CD8-positive, alpha-beta memory T cell (primary cell): ENCODE measurements around the gene UNC13C. TPM values are rescaled to one million over a fixed set of nuclear protein-coding genes. Genes with fewer than 3 reads are reported as not detected.
A peak's percentile ranks its signal among the peaks of the same experiment; 100 is the strongest.
"Not testable (repeated sequence)": the region's sequence is repeated elsewhere in the genome, so short reads cannot be mapped to it uniquely, and the experiment has no call there.

Experiments
- CTCF ChIA-PET: fragments of 350-600 bp; sonication (Branson Sonifier 250); formaldehyde crosslinking; loops from one replicate; lab custom pipeline; 2021; ENCODE audit warnings: antibody characterized with exemption; lab: Charles Lee
- POLR2A ChIA-PET: fragments of 350-600 bp; sonication (Branson Sonifier 250); formaldehyde crosslinking; loops from one replicate; lab custom pipeline; 2021; ENCODE audit warnings: antibody characterized with exemption; lab: Charles Lee
- DNase-seq, 5 donors: peaks; one replicate each; pipeline versions ENCODE4 v3.0.0 to v3.0.0-alpha.2; 2020 to 2022; ENCODE audit warnings: mixed read lengths in 1 of 5
- H3K27ac ChIP-seq: one replicate; pipeline ENCODE4 v1.7.0; 2013; ENCODE audit warnings: low read depth, mild to moderate bottlenecking, low read length, moderate library complexity
- H3K27me3 ChIP-seq: 2 replicates; pipeline ENCODE4 v1.7.0; 2013; ENCODE audit warnings: low read length, mild to moderate bottlenecking; ENCODE audit not compliant: insufficient read depth, poor library complexity, severe bottlenecking
- H3K36me3 ChIP-seq: 2 replicates; pipeline ENCODE4 v1.7.0; 2013; ENCODE audit warnings: mild to moderate bottlenecking, low read length, moderate library complexity; ENCODE audit not compliant: insufficient read depth
- H3K4me1 ChIP-seq: 2 replicates; pipeline ENCODE4 v1.7.0; 2013; ENCODE audit warnings: mild to moderate bottlenecking, low read length, moderate library complexity; ENCODE audit not compliant: insufficient read depth
- H3K4me3 ChIP-seq: 2 replicates; pipeline ENCODE4 v1.7.0; 2013; ENCODE audit warnings: mild to moderate bottlenecking, low read length
- H3K9me3 ChIP-seq: 2 replicates; pipeline ENCODE4 v1.7.0; 2013; ENCODE audit warnings: mild to moderate bottlenecking, low read length
- H3K27ac Mint-ChIP-seq, 8 donors: one replicate each; pipeline ENCODE4 v1.8.0; 2020 to 2021; ENCODE audit warnings: mixed read lengths in 8 of 8, mild to moderate bottlenecking in 6 of 8, inconsistent platforms in 3 of 8, moderate library complexity in 3 of 8
- H3K27me3 Mint-ChIP-seq, 2 donors: one replicate each; pipeline ENCODE4 v1.8.0; 2020 to 2021; ENCODE audit warnings: mixed read lengths in 2 of 2, mild to moderate bottlenecking in 1 of 2, moderate library complexity in 1 of 2
- H3K36me3 Mint-ChIP-seq, 3 donors: one replicate each; pipeline ENCODE4 v1.8.0; 2020 to 2021; ENCODE audit warnings: mixed read lengths in 3 of 3, inconsistent platforms in 1 of 3, mild to moderate bottlenecking in 1 of 3
- H3K4me1 Mint-ChIP-seq, 3 donors: one replicate each; pipeline ENCODE4 v1.8.0; 2020 to 2021; ENCODE audit warnings: mixed read lengths in 3 of 3, inconsistent platforms in 1 of 3, mild to moderate bottlenecking in 1 of 3
- H3K4me3 Mint-ChIP-seq, 7 donors: one replicate each; pipeline ENCODE4 v1.8.0; 2020 to 2021; ENCODE audit warnings: mixed read lengths in 7 of 7, mild to moderate bottlenecking in 6 of 7, moderate library complexity in 4 of 7, inconsistent platforms in 2 of 7
- H3K9me3 Mint-ChIP-seq, 5 donors: one replicate each; pipeline ENCODE4 v1.8.0; 2020 to 2022; ENCODE audit warnings: mixed read lengths in 5 of 5, mild to moderate bottlenecking in 3 of 5, moderate library complexity in 2 of 5, inconsistent platforms in 1 of 5
- polyA plus RNA-seq: library from polyadenylated mRNA; unstranded; fragments of 300-500 nt; fragmentation: Illumina TruSeq; gene quantifications from one replicate; pipeline ENCODE4 v1.2.3, GENCODE V29; 2021
- total RNA-seq, 2 experiments: library from RNA; stranded (reverse); gene quantifications; one replicate each; pipeline ENCODE4 v1.2.3, GENCODE V29; 2021

Gene UNC13C
- total and polyA plus RNA-seq, 3 experiments from 2014 or later = not detected

- H3K4me3 ChIP-seq, H3K27me3 Mint-ChIP-seq, H3K27ac Mint-ChIP-seq, H3K9me3 ChIP-seq, H3K4me1 Mint-ChIP-seq, H3K4me1 ChIP-seq, POLR2A ChIA-PET, H3K36me3 Mint-ChIP-seq, H3K36me3 ChIP-seq, CTCF ChIA-PET, H3K27ac ChIP-seq, H3K27me3 ChIP-seq, H3K4me3 Mint-ChIP-seq: not testable (repeated sequence)
- peak in 1 of 5 donors; percentile 0 for DNase-seq
- peaks cover 24 to 35% (median 31%) of the 10 kb centered on the region in 5 donors for H3K9me3 Mint-ChIP-seq
These were observed 472.0 kb downstream of the UNC13C start for GRCh38 chr15:54450288-54450687.

- Histone ChIP-seq H3K4me3 (no peak overlapping the region), H3K4me1 (no peaks in the 10 kb centered on the region), H3K36me3 (no peaks in the 10 kb centered on the region), H3K9me3 (no peaks in the 10 kb centered on the region), H3K27ac (no peak overlapping the region), H3K27me3 (no peaks in the 10 kb centered on the region)
- Mint-ChIP-seq H3K4me1 (no peaks in the 10 kb centered on the region), H3K27ac (no peak overlapping the region), H3K9me3 (peaks cover 29 to 48% (median 30%) of the 10 kb centered on the region in 5 donors), H3K4me3 (no peak overlapping the region), H3K27me3 (peaks cover 0 to 1% of the 10 kb centered on the region in 2 donors), H3K36me3 (no peaks in the 10 kb centered on the region)
- no peak for DNase-seq
- CTCF ChIA-PET = no interaction called here
- POLR2A ChIA-PET = no interaction called here
These were observed 478.2 kb downstream of the UNC13C start for GRCh38 chr15:54456413-54456812.

- no peak overlapping the region for H3K4me3 ChIP-seq
- no peak for DNase-seq
- ChIA-PET CTCF (no interaction called here), POLR2A (no interaction called here)
- no peak overlapping the region for H3K4me3 Mint-ChIP-seq
- H3K27ac Mint-ChIP-seq = no peak overlapping the region
- H3K4me1 ChIP-seq = no peaks in the 10 kb centered on the region
- no peaks in the 10 kb centered on the region for H3K9me3 ChIP-seq
- H3K27me3 Mint-ChIP-seq = no peaks in the 10 kb centered on the region
- H3K4me1 Mint-ChIP-seq = no peaks in the 10 kb centered on the region
- H3K27ac ChIP-seq = no peak overlapping the region
- H3K36me3 Mint-ChIP-seq = no peaks in the 10 kb centered on the region
- no peaks in the 10 kb centered on the region for H3K36me3 ChIP-seq
- H3K27me3 ChIP-seq = no peaks in the 10 kb centered on the region
- H3K9me3 Mint-ChIP-seq = peaks cover 10 to 31% (median 14%) of the 10 kb centered on the region in 5 donors
These were observed 484.3 kb downstream of the UNC13C start for GRCh38 chr15:54462511-54462913.

- H3K36me3 Mint-ChIP-seq = peaks cover 0 to 3% (median 0%) of the 10 kb centered on the region in 3 donors
- no peaks in the 10 kb centered on the region for H3K9me3 ChIP-seq
- H3K27ac Mint-ChIP-seq = no peak overlapping the region
- H3K27me3 Mint-ChIP-seq = peaks cover 0 to 1% of the 10 kb centered on the region in 2 donors
- POLR2A ChIA-PET = no interaction called here
- H3K4me3 ChIP-seq = no peak overlapping the region
- CTCF ChIA-PET = no interaction called here
- DNase-seq = no peak
- peaks cover 0 to 19% (median 5%) of the 10 kb centered on the region in 5 donors for H3K9me3 Mint-ChIP-seq
- no peak overlapping the region for H3K27ac ChIP-seq
- no peaks in the 10 kb centered on the region for H3K27me3 ChIP-seq
- H3K4me1 ChIP-seq = no peaks in the 10 kb centered on the region
- H3K36me3 ChIP-seq = no peaks in the 10 kb centered on the region
- H3K4me1 Mint-ChIP-seq = no peaks in the 10 kb centered on the region
- H3K4me3 Mint-ChIP-seq = no peak overlapping the region
These were observed 503.6 kb downstream of the UNC13C start for GRCh38 chr15:54481819-54482218.

- Mint-ChIP-seq H3K27ac (no peak overlapping the region), H3K27me3 (peaks cover 0 to 1% of the 10 kb centered on the region in 2 donors), H3K36me3 (peaks cover 0 to 3% (median 0%) of the 10 kb centered on the region in 3 donors), H3K4me1 (no peaks in the 10 kb centered on the region), H3K9me3 (peaks cover 0 to 19% (median 5%) of the 10 kb centered on the region in 5 donors), H3K4me3 (no peak overlapping the region)
- POLR2A ChIA-PET = no interaction called here
- Histone ChIP-seq H3K27me3 (no peaks in the 10 kb centered on the region), H3K4me3 (no peak overlapping the region), H3K9me3 (no peaks in the 10 kb centered on the region), H3K4me1 (no peaks in the 10 kb centered on the region), H3K27ac (no peak overlapping the region), H3K36me3 (no peaks in the 10 kb centered on the region)
- CTCF ChIA-PET = no interaction called here
- no peak for DNase-seq
These were observed 504.0 kb downstream of the UNC13C start for GRCh38 chr15:54482251-54482650.

GRCh38 chr15:54500330-54500729 is 522.1 kb downstream of the UNC13C start:
- Mint-ChIP-seq H3K4me3 (no peak overlapping the region), H3K4me1 (no peaks in the 10 kb centered on the region), H3K27me3 (no peaks in the 10 kb centered on the region), H3K36me3 (no peaks in the 10 kb centered on the region), H3K9me3 (peaks cover 0 to 5% (median 0%) of the 10 kb centered on the region in 5 donors), H3K27ac (no peak overlapping the region)
- Histone ChIP-seq H3K27ac (no peak overlapping the region), H3K4me3 (no peak overlapping the region), H3K27me3 (no peaks in the 10 kb centered on the region), H3K36me3 (no peaks in the 10 kb centered on the region), H3K9me3 (no peaks in the 10 kb centered on the region), H3K4me1 (no peaks in the 10 kb centered on the region)
- POLR2A ChIA-PET = no interaction called here
- CTCF ChIA-PET = no interaction called here
- DNase-seq = no peak

GRCh38 chr15:54502416-54503075 is 524.3 kb downstream of the UNC13C start:
- Mint-ChIP-seq H3K9me3 (peaks cover 0 to 5% (median 0%) of the 10 kb centered on the region in 5 donors), H3K4me3 (no peak overlapping the region), H3K4me1 (no peaks in the 10 kb centered on the region), H3K36me3 (no peaks in the 10 kb centered on the region), H3K27ac (no peak overlapping the region), H3K27me3 (no peaks in the 10 kb centered on the region)
- Histone ChIP-seq H3K27me3 (no peaks in the 10 kb centered on the region), H3K4me3 (no peak overlapping the region), H3K9me3 (no peaks in the 10 kb centered on the region), H3K36me3 (no peaks in the 10 kb centered on the region), H3K4me1 (no peaks in the 10 kb centered on the region), H3K27ac (no peak overlapping the region)
- CTCF ChIA-PET = no interaction called here
- POLR2A ChIA-PET = no interaction called here
- DNase-seq = no peak

- Mint-ChIP-seq H3K4me3 (no peak overlapping the region), H3K9me3 (peaks cover 0 to 2% (median 0%) of the 10 kb centered on the region in 5 donors), H3K27me3 (no peaks in the 10 kb centered on the region), H3K27ac (no peak overlapping the region), H3K4me1 (no peaks in the 10 kb centered on the region), H3K36me3 (no peaks in the 10 kb centered on the region)
- CTCF ChIA-PET = no interaction called here
- no peak overlapping the region for H3K27ac ChIP-seq
- H3K9me3 ChIP-seq = no peaks in the 10 kb centered on the region
- no peaks in the 10 kb centered on the region for H3K36me3 ChIP-seq
- H3K27me3 ChIP-seq = no peaks in the 10 kb centered on the region
- H3K4me1 ChIP-seq = no peaks in the 10 kb centered on the region
- no peak overlapping the region for H3K4me3 ChIP-seq
- POLR2A ChIA-PET = no interaction called here
- no peak for DNase-seq
These were observed 526.5 kb downstream of the UNC13C start for GRCh38 chr15:54504695-54505094.
